Trophoblast cell (in vitro differentiated cells and primary cell): ENCODE measurements around the gene PDE6A.

Experiments used
- DNase-seq, 2 donors: peaks; one replicate each; pipeline ENCODE4 v3.0.0-alpha.2; 2016
- H2AFZ ChIP-seq: 2 replicates; pipeline ENCODE4 v1.6.1; 2013; ENCODE audit warnings: low read length, moderate library complexity, mild to moderate bottlenecking; ENCODE audit not compliant: insufficient read depth, poor library complexity
- H2AK5ac ChIP-seq: 2 replicates; pipeline ENCODE4 v1.6.1; 2013; ENCODE audit warnings: mild to moderate bottlenecking, low read length
- H2BK120ac ChIP-seq: 2 replicates; pipeline ENCODE4 v1.6.1; 2013; ENCODE audit warnings: low read length, mild to moderate bottlenecking, moderate library complexity; ENCODE audit not compliant: insufficient read depth, poor library complexity
- H2BK12ac ChIP-seq: 2 replicates; pipeline ENCODE4 v1.6.1; 2013; ENCODE audit warnings: mild to moderate bottlenecking, low read length, moderate library complexity
- H2BK5ac ChIP-seq: 2 replicates; pipeline ENCODE4 v1.6.1; 2013; ENCODE audit warnings: low read length, low read depth, moderate library complexity, mild to moderate bottlenecking; ENCODE audit not compliant: poor library complexity
- H3K14ac ChIP-seq: 2 replicates; pipeline ENCODE4 v1.6.1; 2013; ENCODE audit warnings: mild to moderate bottlenecking, low read length
- H3K18ac ChIP-seq: 2 replicates; pipeline ENCODE4 v1.6.1; 2013; ENCODE audit warnings: mild to moderate bottlenecking, low read length
- H3K23ac ChIP-seq: 2 replicates; pipeline ENCODE4 v1.6.1; 2013; ENCODE audit warnings: low read length
- H3K27ac ChIP-seq: 2 replicates; pipeline ENCODE4 v1.5.1; 2013; ENCODE audit warnings: low read depth, mild to moderate bottlenecking, inconsistent platforms, low read length, moderate library complexity
- H3K27me3 ChIP-seq: 2 replicates; pipeline ENCODE4 v1.6.1; 2013; ENCODE audit warnings: inconsistent platforms, mild to moderate bottlenecking, low read length, moderate library complexity; ENCODE audit not compliant: insufficient read depth
- H3K36me3 ChIP-seq, 2 experiments: 1 replicate in 1 of 2; 2 replicates in 1 of 2; pipeline ENCODE4 v1.6.1; 2013; ENCODE audit warnings: low read length in 2 of 2, mild to moderate bottlenecking in 2 of 2, moderate library complexity in 1 of 2; ENCODE audit not compliant: insufficient read depth in 2 of 2, control insufficient read depth in 1 of 2
- H3K4ac ChIP-seq: 2 replicates; pipeline ENCODE4 v1.6.1; 2013; ENCODE audit warnings: low read depth, mild to moderate bottlenecking, low read length, moderate library complexity
- H3K4me1 ChIP-seq, 2 experiments: 1 replicate in 1 of 2; 2 replicates in 1 of 2; pipeline ENCODE4 v1.6.1; 2013; ENCODE audit warnings: low read length in 2 of 2, mild to moderate bottlenecking in 2 of 2, moderate library complexity in 1 of 2; ENCODE audit not compliant: insufficient read depth in 2 of 2, control insufficient read depth in 1 of 2
- H3K4me2 ChIP-seq: 2 replicates; pipeline ENCODE4 v1.6.1; 2013; ENCODE audit warnings: inconsistent platforms, mild to moderate bottlenecking, low read length, moderate library complexity
- H3K4me3 ChIP-seq: 2 replicates; pipeline ENCODE4 v1.5.1; 2013; ENCODE audit warnings: mild to moderate bottlenecking, low read depth, low read length, inconsistent platforms
- H3K79me1 ChIP-seq: one replicate; pipeline ENCODE4 v1.6.1; 2013; ENCODE audit warnings: low read length
- H3K79me2 ChIP-seq: 2 replicates; pipeline ENCODE4 v1.6.1; 2013; ENCODE audit warnings: low read length, mild to moderate bottlenecking; ENCODE audit not compliant: control insufficient read depth, insufficient read depth, poor library complexity
- H3K9ac ChIP-seq: 2 replicates; pipeline ENCODE4 v1.6.1; 2013; ENCODE audit warnings: mild to moderate bottlenecking, low read length
- H3K9me3 ChIP-seq: 2 replicates; pipeline ENCODE4 v1.6.1; 2013; ENCODE audit warnings: low read depth, mild to moderate bottlenecking, control low read depth, inconsistent platforms, low read length; ENCODE audit not compliant: insufficient read depth
- H4K12ac ChIP-seq: 2 replicates; pipeline ENCODE4 v1.6.1; 2013; ENCODE audit warnings: low read depth, mild to moderate bottlenecking, low read length, moderate library complexity
- H4K8ac ChIP-seq: 2 replicates; pipeline ENCODE4 v1.6.1; 2013; ENCODE audit warnings: low read depth, mild to moderate bottlenecking, low read length, moderate library complexity
- H4K91ac ChIP-seq: one replicate; pipeline ENCODE4 v1.6.1; 2013; ENCODE audit warnings: low read depth, mild to moderate bottlenecking, low read length, moderate library complexity
- WGBS: extraction: QIAGEN DNeasy Blood & Tissue Kit; methylation state at CpG from one replicate; pipeline ENCODE4 v1.1.7; 2013; ENCODE audit warnings: missing lambda C conversion rate; ENCODE audit not compliant: insufficient read length, insufficient coverage; ENCODE audit errors: extremely low coverage; 5-methylcytosine and 5-hydroxymethylcytosine counted together

The PDE6A gene

DNA sequence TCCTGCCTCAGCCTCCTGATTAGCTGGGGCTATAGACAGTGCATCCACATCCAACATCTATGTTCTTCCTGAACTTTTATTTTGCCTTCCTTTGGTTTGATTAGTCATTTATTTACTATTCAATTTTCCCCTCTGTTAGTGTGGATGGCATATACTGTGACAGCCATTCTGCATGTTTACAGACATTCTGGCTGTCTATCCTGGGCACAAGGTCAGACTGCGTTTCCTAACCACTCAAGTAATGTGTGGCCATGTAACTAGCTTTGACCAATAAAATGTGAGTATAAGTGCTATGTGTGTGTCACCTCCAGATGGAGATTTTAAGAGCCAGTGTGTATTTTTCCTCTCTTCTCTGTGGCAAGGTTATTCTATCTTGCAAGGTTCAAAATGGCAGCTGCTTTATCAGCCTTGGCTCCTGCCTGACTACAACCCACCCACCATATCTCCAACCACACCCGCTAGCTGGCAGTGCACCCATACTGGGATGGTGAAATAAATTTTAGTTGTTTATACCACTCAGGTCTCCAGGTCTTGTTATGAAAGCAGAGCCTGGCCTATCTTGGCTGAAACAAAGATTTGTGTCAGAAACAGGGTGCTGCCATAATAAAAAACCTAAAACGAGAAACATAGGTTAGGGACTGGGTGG, 32.2 kb downstream of the PDE6A start:
- Histone ChIP-seq H2BK120ac (no peak overlapping the region), H2AFZ (no peak overlapping the region), H2AK5ac (no peak overlapping the region), H3K18ac (no peak overlapping the region), H3K79me2 (no peaks in the 10 kb centered on the region), H3K4me2 (no peak overlapping the region), H2BK5ac (no peak overlapping the region), H2BK12ac (no peak overlapping the region), H3K4me3 (no peak overlapping the region), H3K79me1 (peaks cover 8% of the 10 kb centered on the region), H3K27ac (no peak overlapping the region), H4K12ac (no peak overlapping the region), H3K14ac (no peak overlapping the region), H3K23ac (no peak overlapping the region), H4K91ac (no peak overlapping the region), H4K8ac (no peak overlapping the region), H3K4ac (no peak overlapping the region), H3K9me3 (no peaks in the 10 kb centered on the region), H3K36me3 (no peaks in the 10 kb centered on the region), H3K9ac (no peak overlapping the region), H3K27me3 (no peaks in the 10 kb centered on the region), H3K4me1 (peaks cover 12 to 13% of the 10 kb centered on the region in 2 experiments)
- no peak for DNase-seq
- no CpG with 5 or more reads among the region's 3 CpGs for WGBS

DNA sequence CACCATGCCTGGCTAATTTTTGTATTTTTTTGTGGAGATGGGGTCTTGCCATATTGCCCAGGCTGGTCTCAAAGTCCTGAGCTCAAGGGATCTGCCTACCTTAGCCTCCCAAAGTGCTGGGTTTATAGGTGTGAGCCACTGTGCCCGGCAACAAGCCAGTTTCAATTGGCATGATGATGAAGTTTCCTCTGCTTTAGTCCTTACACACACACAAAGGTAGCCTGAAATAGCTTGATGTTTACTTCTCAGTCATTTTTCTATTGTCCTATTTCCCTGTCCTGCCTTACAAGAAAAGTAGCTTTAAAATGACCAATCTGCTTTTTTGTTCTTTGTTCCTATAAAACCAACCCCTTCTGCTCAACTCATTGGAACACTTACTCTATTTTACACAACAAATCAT, 33.6 kb downstream of the PDE6A start:
- no peak overlapping the region for H3K4ac ChIP-seq
- H2AK5ac ChIP-seq, result no peak overlapping the region
- H4K91ac ChIP-seq, result no peak overlapping the region
- peaks cover 2% of the 10 kb centered on the region for H3K79me1 ChIP-seq
- no peak overlapping the region for H3K14ac ChIP-seq
- H2BK12ac ChIP-seq, result no peak overlapping the region
- H3K79me2 ChIP-seq, result no peaks in the 10 kb centered on the region
- H3K4me1 ChIP-seq, result peaks cover 4% of the 10 kb centered on the region in 2 experiments
- no peak for DNase-seq
- no peak overlapping the region for H3K23ac ChIP-seq
- H3K18ac ChIP-seq, result no peak overlapping the region
- H3K9me3 ChIP-seq, result no peaks in the 10 kb centered on the region
- no peak overlapping the region for H3K4me2 ChIP-seq
- H3K4me3 ChIP-seq, result no peak overlapping the region
- no peak overlapping the region for H3K9ac ChIP-seq
- no peak overlapping the region for H2BK120ac ChIP-seq
- no peak overlapping the region for H2AFZ ChIP-seq
- no peak overlapping the region for H4K12ac ChIP-seq
- WGBS, result no CpG with 5 or more reads among the region's 1 CpG
- no peaks in the 10 kb centered on the region for H3K27me3 ChIP-seq
- H4K8ac ChIP-seq, result no peak overlapping the region
- H3K27ac ChIP-seq, result no peak overlapping the region
- no peaks in the 10 kb centered on the region for H3K36me3 ChIP-seq
- no peak overlapping the region for H2BK5ac ChIP-seq

DNA sequence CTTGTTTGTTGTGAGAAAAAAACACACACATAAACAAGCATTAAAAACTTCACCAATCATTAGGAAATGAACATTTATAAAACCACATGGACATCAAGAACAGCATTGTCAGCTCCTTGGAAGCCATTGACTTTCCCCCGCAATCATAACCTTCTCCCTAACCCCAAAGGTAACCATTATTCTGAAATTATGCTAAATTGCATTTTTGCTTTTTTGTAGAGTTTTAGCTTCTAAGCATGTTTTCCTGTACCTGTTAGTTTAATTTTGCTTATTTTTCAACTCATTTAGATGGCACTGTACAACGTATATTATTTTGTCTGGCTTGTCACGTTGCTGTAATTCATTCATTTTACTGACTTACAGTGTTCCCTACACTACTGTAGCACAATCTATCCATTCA, 36.8 kb downstream of the PDE6A start:
- Histone ChIP-seq H2BK12ac (no peak overlapping the region), H3K9me3 (no peaks in the 10 kb centered on the region), H3K27me3 (no peaks in the 10 kb centered on the region), H3K79me2 (no peaks in the 10 kb centered on the region), H3K18ac (no peak overlapping the region), H2AFZ (no peak overlapping the region), H3K4me1 (peaks cover 4 to 6% of the 10 kb centered on the region in 2 experiments), H3K27ac (no peak overlapping the region), H2BK5ac (no peak overlapping the region), H3K4ac (no peak overlapping the region), H3K9ac (no peak overlapping the region), H3K36me3 (no peaks in the 10 kb centered on the region), H2AK5ac (no peak overlapping the region), H2BK120ac (no peak overlapping the region), H4K91ac (no peak overlapping the region), H4K12ac (no peak overlapping the region), H3K79me1 (peaks cover 1% of the 10 kb centered on the region), H3K4me2 (no peak overlapping the region), H4K8ac (no peak overlapping the region), H3K23ac (no peak overlapping the region), H3K14ac (no peak overlapping the region), H3K4me3 (no peak overlapping the region)
- no peak for DNase-seq
- no CpG with 5 or more reads among the region's 3 CpGs for WGBS

DNA sequence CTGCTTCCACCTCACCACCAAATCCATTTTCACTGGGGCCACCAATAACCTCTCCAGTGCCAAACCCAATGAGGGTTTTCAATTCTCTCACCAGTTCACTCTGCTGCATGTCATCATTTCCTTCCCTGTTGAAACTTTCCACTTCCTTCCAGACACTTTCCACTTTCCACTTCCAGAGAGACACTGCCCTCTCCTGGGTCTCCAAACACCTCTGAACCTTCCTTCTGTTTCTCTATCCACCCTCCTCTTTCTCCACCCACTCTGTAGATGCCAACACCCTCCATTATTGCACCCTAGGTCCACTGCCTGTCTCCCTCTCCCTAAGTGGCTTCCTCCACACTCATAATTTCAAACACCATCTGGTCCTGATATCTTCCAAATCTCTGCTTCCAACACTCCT, 39.6 kb downstream of the PDE6A start:
- Histone ChIP-seq H3K14ac (no peak overlapping the region), H3K4me2 (no peak overlapping the region), H2AK5ac (no peak overlapping the region), H3K4ac (no peak overlapping the region), H4K12ac (no peak overlapping the region), H3K27me3 (no peaks in the 10 kb centered on the region), H3K23ac (no peak overlapping the region), H2AFZ (no peak overlapping the region), H3K4me1 (peaks cover 4 to 6% of the 10 kb centered on the region in 2 experiments), H3K36me3 (no peaks in the 10 kb centered on the region), H3K27ac (no peak overlapping the region), H2BK120ac (no peak overlapping the region), H3K4me3 (no peak overlapping the region), H3K79me1 (peaks cover 1% of the 10 kb centered on the region), H3K9me3 (no peaks in the 10 kb centered on the region), H3K18ac (no peak overlapping the region), H3K79me2 (no peaks in the 10 kb centered on the region), H4K91ac (no peak overlapping the region), H2BK12ac (no peak overlapping the region), H2BK5ac (no peak overlapping the region), H3K9ac (no peak overlapping the region), H4K8ac (no peak overlapping the region)
- no peak for DNase-seq
